ENCODE measurements around the gene TMEM101.

DNA sequence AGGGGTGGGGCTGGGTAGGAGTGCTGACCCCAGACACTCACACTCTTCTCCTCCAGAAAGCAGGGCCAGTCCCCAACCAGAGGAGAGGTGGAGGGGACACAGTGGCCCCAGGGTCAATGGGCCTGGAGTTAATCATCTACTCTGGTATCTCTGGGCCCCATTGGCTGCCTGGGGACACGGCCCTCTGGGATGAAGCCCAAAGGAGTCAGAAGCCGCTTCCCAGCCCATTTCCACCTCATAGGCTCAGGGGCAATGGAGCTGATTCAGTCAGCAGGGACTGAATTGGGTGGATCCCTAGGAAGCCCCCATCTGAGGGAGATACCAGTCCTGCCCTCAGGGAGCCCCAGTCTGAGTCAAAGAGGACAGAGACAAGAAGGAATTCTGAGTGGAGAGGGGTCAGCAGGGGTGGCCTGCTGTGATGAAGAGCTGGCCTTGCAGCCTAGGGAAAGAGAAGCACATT, 13.3 kb downstream of the TMEM101 start:
- TF ChIP-seq, protein P1, sequence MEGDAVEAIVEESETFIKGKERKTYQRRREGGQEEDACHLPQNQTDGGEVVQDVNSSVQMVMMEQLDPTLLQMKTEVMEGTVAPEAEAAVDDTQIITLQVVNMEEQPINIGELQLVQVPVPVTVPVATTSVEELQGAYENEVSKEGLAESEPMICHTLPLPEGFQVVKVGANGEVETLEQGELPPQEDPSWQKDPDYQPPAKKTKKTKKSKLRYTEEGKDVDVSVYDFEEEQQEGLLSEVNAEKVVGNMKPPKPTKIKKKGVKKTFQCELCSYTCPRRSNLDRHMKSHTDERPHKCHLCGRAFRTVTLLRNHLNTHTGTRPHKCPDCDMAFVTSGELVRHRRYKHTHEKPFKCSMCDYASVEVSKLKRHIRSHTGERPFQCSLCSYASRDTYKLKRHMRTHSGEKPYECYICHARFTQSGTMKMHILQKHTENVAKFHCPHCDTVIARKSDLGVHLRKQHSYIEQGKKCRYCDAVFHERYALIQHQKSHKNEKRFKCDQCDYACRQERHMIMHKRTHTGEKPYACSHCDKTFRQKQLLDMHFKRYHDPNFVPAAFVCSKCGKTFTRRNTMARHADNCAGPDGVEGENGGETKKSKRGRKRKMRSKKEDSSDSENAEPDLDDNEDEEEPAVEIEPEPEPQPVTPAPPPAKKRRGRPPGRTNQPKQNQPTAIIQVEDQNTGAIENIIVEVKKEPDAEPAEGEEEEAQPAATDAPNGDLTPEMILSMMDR (IDR thresholded peaks at IDR 0.05), result no peak
- TF ChIP-seq RXRA (IDR thresholded peaks at IDR 0.05; ENCODE audit: borderline replicate concordance, low read depth), result no peak
- TF ChIP-seq, protein P2, sequence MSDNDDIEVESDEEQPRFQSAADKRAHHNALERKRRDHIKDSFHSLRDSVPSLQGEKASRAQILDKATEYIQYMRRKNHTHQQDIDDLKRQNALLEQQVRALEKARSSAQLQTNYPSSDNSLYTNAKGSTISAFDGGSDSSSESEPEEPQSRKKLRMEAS (IDR thresholded peaks at IDR 0.05; ENCODE audit: low read depth), result no peak
- no peak for TF ChIP-seq NRF1 (IDR thresholded peaks at IDR 0.05; ENCODE audit: low read depth, low read length)
- TF ChIP-seq TEAD4 (IDR thresholded peaks at IDR 0.05; ENCODE audit: borderline replicate concordance, insufficient read depth), result no peak
- TF ChIP-seq, protein P3, sequence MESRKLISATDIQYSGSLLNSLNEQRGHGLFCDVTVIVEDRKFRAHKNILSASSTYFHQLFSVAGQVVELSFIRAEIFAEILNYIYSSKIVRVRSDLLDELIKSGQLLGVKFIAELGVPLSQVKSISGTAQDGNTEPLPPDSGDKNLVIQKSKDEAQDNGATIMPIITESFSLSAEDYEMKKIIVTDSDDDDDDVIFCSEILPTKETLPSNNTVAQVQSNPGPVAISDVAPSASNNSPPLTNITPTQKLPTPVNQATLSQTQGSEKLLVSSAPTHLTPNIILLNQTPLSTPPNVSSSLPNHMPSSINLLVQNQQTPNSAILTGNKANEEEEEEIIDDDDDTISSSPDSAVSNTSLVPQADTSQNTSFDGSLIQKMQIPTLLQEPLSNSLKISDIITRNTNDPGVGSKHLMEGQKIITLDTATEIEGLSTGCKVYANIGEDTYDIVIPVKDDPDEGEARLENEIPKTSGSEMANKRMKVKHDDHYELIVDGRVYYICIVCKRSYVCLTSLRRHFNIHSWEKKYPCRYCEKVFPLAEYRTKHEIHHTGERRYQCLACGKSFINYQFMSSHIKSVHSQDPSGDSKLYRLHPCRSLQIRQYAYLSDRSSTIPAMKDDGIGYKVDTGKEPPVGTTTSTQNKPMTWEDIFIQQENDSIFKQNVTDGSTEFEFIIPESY (IDR thresholded peaks at IDR 0.05; ENCODE audit: borderline replicate concordance, low read depth), result no peak
- no peak for TF ChIP-seq POLR2AphosphoS5 (IDR thresholded peaks at IDR 0.05; ENCODE audit: low read depth, low read length)
- TF ChIP-seq, protein P4, sequence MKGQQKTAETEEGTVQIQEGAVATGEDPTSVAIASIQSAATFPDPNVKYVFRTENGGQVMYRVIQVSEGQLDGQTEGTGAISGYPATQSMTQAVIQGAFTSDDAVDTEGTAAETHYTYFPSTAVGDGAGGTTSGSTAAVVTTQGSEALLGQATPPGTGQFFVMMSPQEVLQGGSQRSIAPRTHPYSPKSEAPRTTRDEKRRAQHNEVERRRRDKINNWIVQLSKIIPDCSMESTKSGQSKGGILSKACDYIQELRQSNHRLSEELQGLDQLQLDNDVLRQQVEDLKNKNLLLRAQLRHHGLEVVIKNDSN (IDR thresholded peaks at IDR 0.05; ENCODE audit: borderline replicate concordance, low read depth), result no peak
- TF ChIP-seq, protein P5, sequence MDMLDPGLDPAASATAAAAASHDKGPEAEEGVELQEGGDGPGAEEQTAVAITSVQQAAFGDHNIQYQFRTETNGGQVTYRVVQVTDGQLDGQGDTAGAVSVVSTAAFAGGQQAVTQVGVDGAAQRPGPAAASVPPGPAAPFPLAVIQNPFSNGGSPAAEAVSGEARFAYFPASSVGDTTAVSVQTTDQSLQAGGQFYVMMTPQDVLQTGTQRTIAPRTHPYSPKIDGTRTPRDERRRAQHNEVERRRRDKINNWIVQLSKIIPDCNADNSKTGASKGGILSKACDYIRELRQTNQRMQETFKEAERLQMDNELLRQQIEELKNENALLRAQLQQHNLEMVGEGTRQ (IDR thresholded peaks at IDR 0.05; ENCODE audit: borderline replicate concordance, low read depth, low read length), result no peak
- TF ChIP-seq RAD21 (IDR thresholded peaks at IDR 0.05; ENCODE audit: low read length), result no peak
- TF ChIP-seq JUND (IDR thresholded peaks at IDR 0.05), result no peak

Measured in SK-N-SH (cell line).